A673 (cell line): ENCODE data around the gene TERC. TPM values are rescaled to one million over a fixed set of nuclear protein-coding genes. Genes with fewer than 3 reads are reported as not detected.
A peak's percentile ranks its signal among the peaks of the same experiment; 100 is the strongest.

ENCODE experiments used
- BruUV-seq: library from RNA; stranded (reverse); fragments of 400-500 nt; replicated peaks from 2 replicates; lab custom pipeline; 2021; lab: Mats Ljungman, UMichigan
- CTCF ChIA-PET: fragments of 300-600 bp; sonication (Branson Sonifier 250); formaldehyde crosslinking; loops from one replicate; lab custom pipeline; 2022; ENCODE audit warnings: antibody characterized with exemption; lab: Charles Lee
- POLR2A ChIA-PET: fragments of 300-600 bp; sonication (Branson Sonifier 250); formaldehyde crosslinking; loops from one replicate; lab custom pipeline; 2022; ENCODE audit warnings: antibody characterized with exemption; ENCODE audit not compliant: low non-redundant PET; lab: Charles Lee
- DNase-seq: peaks from one replicate; pipeline ENCODE4 v3.0.0-alpha.2; 2015; ENCODE audit warnings: low spot score
- H3K27ac ChIP-seq: fragments of 200-600 bp; sonication (generic); 2 replicates; pipeline ENCODE4 v1.5.1; 2016; ENCODE audit warnings: mixed run types, low read depth, mild to moderate bottlenecking, mixed read lengths, antibody characterized with exemption, low read length; ENCODE audit not compliant: poor library complexity, severe bottlenecking
- H3K27me3 ChIP-seq: fragments of 200-600 bp; sonication (generic); replicated peaks from 2 replicates; pipeline ENCODE4 v1.6.1; 2017; ENCODE audit warnings: mixed run types, low read depth, mild to moderate bottlenecking, mixed read lengths, antibody characterized with exemption, low read length; ENCODE audit not compliant: insufficient read depth, poor library complexity
- H3K36me3 ChIP-seq: fragments of 200-600 bp; sonication (generic); 2 replicates; pipeline ENCODE4 v1.6.1; 2016; ENCODE audit warnings: mixed run types, mild to moderate bottlenecking, mixed read lengths, antibody characterized with exemption, low read length; ENCODE audit not compliant: insufficient read depth, poor library complexity, severe bottlenecking
- H3K4me1 ChIP-seq: fragments of 200-600 bp; sonication (generic); 2 replicates; pipeline ENCODE4 v1.6.1; 2017; ENCODE audit warnings: mixed run types, mild to moderate bottlenecking, mixed read lengths, antibody characterized with exemption, low read length; ENCODE audit not compliant: insufficient read depth, poor library complexity, severe bottlenecking
- H3K4me3 ChIP-seq: fragments of 200-600 bp; sonication (generic); 2 replicates; pipeline ENCODE4 v1.5.1; 2016; ENCODE audit warnings: low read depth, mixed run types, mild to moderate bottlenecking, mixed read lengths, low read length; ENCODE audit not compliant: poor library complexity, severe bottlenecking
- H3K9me3 ChIP-seq: fragments of 200-600 bp; sonication (generic); 2 replicates; pipeline ENCODE4 v1.6.1; 2016; ENCODE audit warnings: mixed run types, low read depth, mild to moderate bottlenecking, mixed read lengths, antibody characterized with exemption, low read length; ENCODE audit not compliant: poor library complexity, severe bottlenecking
- EZH2 ChIP-seq: fragments of 200-600 bp; sonication (generic); IDR thresholded peaks from 2 replicates; pipeline ENCODE4 v1.6.1; 2017; ENCODE audit warnings: borderline replicate concordance, low read depth, mild to moderate bottlenecking, mixed read lengths, antibody characterized with exemption, low read length; ENCODE audit not compliant: poor library complexity, severe bottlenecking
- intact Hi-C: fragments of 100-400 bp; cut with micrococcal nuclease; formaldehyde crosslinking; loops from one replicate; pipeline ENCODE4 v1.10.0; 2022; ENCODE audit not compliant: unreplicated experiment
- total RNA-seq: library from RNA; stranded (reverse); gene quantifications from 2 replicates; pipeline ENCODE4 v1.2.3, GENCODE V29; 2021
- TF ChIP-seq, protein P1 (sequence below): fragments of 300-800, 200-600 bp; sonication (generic); conservative IDR thresholded peaks from 2 replicates; pipeline ENCODE4 v1.5.1; 2017; ENCODE audit warnings: low read depth, mild to moderate bottlenecking, antibody characterized with exemption, low read length, moderate library complexity, mixed read lengths

The TERC gene
- total RNA-seq, 1 experiment from 2014 or later, result 5.8 TPM

DNA sequence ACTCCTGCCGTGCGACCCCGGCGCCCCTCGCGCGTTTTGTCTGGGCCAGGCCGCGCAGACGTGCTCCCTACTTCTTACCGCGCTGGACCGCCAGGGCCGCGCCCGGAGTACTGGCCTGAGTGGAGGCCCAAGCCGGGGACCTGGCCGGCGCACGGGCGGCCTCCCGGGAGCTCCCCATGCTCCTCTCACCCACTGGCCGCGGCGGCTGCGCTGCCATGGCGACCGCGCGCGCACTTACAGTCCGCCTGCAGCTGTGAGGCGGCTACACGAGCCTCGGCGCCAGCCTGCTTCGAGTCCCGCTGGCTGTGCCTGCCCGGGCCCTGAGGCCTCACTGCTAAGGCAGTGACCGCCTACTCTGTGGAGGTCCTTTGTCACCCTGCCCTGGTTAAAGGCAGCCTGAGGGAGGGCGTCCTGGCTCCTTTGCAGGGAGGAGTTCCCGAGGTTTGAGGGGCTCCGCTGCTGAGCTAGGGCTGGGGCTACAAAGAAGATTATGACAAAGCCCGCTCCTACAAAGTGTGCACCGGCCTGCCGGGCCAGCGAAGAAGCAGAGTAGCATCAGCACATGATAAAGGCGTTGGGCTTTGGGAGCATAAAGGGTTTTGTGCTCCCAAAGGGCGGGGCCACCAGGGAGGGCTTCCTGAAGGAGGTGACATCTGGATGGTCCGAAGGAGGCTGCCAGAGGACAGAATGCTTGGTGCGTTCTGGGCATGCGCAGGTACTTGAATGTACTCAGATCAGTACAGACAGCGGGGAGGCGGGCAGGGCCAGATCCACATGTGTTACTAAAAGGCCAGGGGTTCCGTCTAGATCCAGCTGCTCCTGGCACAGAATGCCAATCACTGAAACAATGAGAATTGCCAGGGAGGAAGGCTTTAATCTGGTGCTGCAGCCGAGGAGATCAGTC is 47.7 kb upstream of the TERC start, which contains the start of the genes LRRC34 and LRRIQ4:
Gene LRRC34 (minus strand): TSS at position 573 of the 904 bp plus-strand sequence. CDS start 356 bp downstream, at position 217.
Gene LRRIQ4 (plus strand): TSS at position 539 of the 904 bp plus-strand sequence. CDS start 9,052 bp downstream, outside the sequence.
- Histone ChIP-seq H3K9me3 (no peaks in the 10 kb centered on the region), H3K4me1 (peaks cover 5% of the 10 kb centered on the region), H3K27ac (peak within 1 kb of the TSS; percentile 85), H3K27me3 (no peaks in the 10 kb centered on the region), H3K4me3 (peak within 1 kb of the TSS; percentile 72), H3K36me3 (no peaks in the 10 kb centered on the region)
- no peak for TF ChIP-seq EZH2
- TF ChIP-seq, protein P1, sequence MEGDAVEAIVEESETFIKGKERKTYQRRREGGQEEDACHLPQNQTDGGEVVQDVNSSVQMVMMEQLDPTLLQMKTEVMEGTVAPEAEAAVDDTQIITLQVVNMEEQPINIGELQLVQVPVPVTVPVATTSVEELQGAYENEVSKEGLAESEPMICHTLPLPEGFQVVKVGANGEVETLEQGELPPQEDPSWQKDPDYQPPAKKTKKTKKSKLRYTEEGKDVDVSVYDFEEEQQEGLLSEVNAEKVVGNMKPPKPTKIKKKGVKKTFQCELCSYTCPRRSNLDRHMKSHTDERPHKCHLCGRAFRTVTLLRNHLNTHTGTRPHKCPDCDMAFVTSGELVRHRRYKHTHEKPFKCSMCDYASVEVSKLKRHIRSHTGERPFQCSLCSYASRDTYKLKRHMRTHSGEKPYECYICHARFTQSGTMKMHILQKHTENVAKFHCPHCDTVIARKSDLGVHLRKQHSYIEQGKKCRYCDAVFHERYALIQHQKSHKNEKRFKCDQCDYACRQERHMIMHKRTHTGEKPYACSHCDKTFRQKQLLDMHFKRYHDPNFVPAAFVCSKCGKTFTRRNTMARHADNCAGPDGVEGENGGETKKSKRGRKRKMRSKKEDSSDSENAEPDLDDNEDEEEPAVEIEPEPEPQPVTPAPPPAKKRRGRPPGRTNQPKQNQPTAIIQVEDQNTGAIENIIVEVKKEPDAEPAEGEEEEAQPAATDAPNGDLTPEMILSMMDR, result no peak
- peak; percentile 91 for DNase-seq
- ChIA-PET CTCF (no interaction called here), POLR2A (no interaction called here)
- intact Hi-C loops, result no loop called here
- no TSS peak for BruUV-seq

DNA sequence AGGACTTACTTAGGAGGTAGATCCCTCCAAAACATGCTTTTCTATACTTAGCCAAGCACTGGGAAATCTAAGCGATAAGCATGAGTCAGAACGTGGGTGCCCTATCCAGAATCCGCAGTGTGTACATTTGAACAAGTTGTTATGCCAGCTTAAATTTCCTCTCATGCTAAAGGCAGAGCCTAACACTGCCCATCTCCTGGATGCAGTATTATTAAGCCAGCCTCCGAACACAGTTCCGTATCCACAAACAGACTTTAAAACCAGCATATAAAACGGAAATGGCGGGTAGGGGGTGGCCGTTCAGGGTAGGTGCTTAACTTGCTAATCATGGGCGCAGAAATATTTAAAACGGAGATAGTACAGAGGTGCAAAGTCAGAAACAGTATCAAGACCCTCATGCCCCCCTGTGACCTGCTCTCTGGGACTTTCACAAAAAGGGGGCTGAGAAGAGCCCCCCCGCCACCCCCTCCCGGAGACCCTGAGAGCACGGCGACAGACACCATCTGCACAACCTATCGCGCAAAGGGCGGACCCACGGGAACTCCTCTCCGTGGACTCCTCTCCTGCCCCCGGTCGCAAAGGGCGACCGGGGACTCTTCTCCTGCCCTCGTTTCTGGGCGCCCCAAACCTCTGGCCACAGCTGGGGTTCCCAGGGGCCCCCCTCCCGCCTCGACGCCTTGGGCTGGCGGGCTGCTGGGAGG is 46.9 kb upstream of the TERC start:
- CTCF ChIA-PET, result no interaction called here
- H3K4me3 ChIP-seq, result peak overlapping the region; percentile 72
- peaks cover 5% of the 10 kb centered on the region for H3K36me3 ChIP-seq
- DNase-seq, result peak; percentile 58
- H3K27ac ChIP-seq, result peak overlapping the region; percentile 85
- TF ChIP-seq, protein P1, result no peak
- no peak for TF ChIP-seq EZH2
- TSS peak; percentile 39 for BruUV-seq
- intact Hi-C loops, result no loop called here
- peaks cover 5% of the 10 kb centered on the region for H3K4me1 ChIP-seq
- POLR2A ChIA-PET, result no interaction called here
- no peaks in the 10 kb centered on the region for H3K9me3 ChIP-seq
- H3K27me3 ChIP-seq, result no peaks in the 10 kb centered on the region

DNA sequence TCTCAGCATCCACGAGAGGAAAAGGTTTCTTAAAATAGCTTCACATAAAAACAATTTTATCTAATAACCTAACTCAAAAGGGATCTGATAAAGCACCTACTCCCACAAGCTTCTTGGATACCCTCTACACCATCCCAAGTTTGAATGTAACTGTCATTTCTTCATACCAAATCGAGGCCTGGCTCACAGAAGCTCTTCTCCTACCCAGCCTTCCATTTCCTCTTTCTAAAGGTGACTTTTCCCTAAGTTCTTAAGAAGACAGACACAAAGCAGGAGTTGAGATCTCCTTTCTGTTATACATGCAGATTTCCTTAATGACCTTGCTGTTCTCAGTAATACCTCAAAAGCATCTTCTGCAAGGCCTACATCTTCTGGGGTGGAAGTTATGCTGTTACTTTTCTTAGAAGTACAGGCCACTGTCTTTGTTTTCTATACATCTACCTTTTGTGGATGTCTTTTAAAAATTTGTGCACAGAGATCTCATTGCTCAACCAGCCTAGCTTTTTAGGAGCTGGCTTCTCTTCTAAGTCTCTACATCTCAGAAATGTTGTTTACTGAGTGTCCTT is 44.5 kb upstream of the TERC start:
- BruUV-seq, result no TSS peak
- H3K9me3 ChIP-seq, result no peaks in the 10 kb centered on the region
- H3K27me3 ChIP-seq, result no peaks in the 10 kb centered on the region
- ChIA-PET POLR2A (no interaction called here), CTCF (interaction anchor here (0.7 kb wide), 2 partner anchors 48 to 1681 kb away, joined by 6 to 7 read pairs; no protein-coding TSS in a partner anchor)
- TF ChIP-seq, protein P1, result no peak
- no peak for TF ChIP-seq EZH2
- DNase-seq, result no peak
- H3K4me1 ChIP-seq, result peaks cover 5% of the 10 kb centered on the region
- H3K27ac ChIP-seq, result no peak overlapping the region
- no peak overlapping the region for H3K4me3 ChIP-seq
- intact Hi-C loops, result no loop called here
- H3K36me3 ChIP-seq, result peaks cover 5% of the 10 kb centered on the region
